AG10803 (cell line): ENCODE results near the gene CHRNA10.

ENCODE experiments used
- DNase-seq: peaks from one replicate; pipeline ENCODE4 v3.0.0; 2010; ENCODE audit warnings: low read depth
- H3K4me3 ChIP-seq: 2 replicates; pipeline ENCODE4 v1.5.1; 2011; ENCODE audit warnings: mild to moderate bottlenecking, low read length, control low read depth
- CTCF ChIP-seq: conservative IDR thresholded peaks from 2 replicates; pipeline ENCODE4 v1.5.1; 2011; ENCODE audit warnings: mild to moderate bottlenecking, low read length, control low read depth, inconsistent platforms

CHRNA10 gene

GRCh38 chr11:3679077-3679476 lies 7.9 kb upstream of the CHRNA10 start:
- DNase-seq, result no peak
- no peak overlapping the region for H3K4me3 ChIP-seq
- no peak for TF ChIP-seq CTCF

- H3K4me3 ChIP-seq, result no peak overlapping the region
- DNase-seq, result no peak
- TF ChIP-seq CTCF, result no peak
These were observed 4.8 kb upstream of the CHRNA10 start for GRCh38 chr11:3675971-3676370.

GRCh38 chr11:3674189-3674588 lies 3.0 kb upstream of the CHRNA10 start:
- DNase-seq, result peak; percentile 11
- TF ChIP-seq CTCF, result no peak
- no peak overlapping the region for H3K4me3 ChIP-seq

- no peak for TF ChIP-seq CTCF
- DNase-seq, result no peak
- no peak overlapping the region for H3K4me3 ChIP-seq
These were observed 1.4 kb downstream of the CHRNA10 start for GRCh38 chr11:3669742-3670183.

GRCh38 chr11:3669128-3669527 lies 2.1 kb downstream of the CHRNA10 start:
- DNase-seq, result no peak
- TF ChIP-seq CTCF, result no peak
- H3K4me3 ChIP-seq, result no peak overlapping the region

- no peak for DNase-seq
- TF ChIP-seq CTCF, result no peak
These were observed 3.8 kb downstream of the CHRNA10 start for GRCh38 chr11:3667149-3668035.

GRCh38 chr11:3666023-3666530 lies 5.1 kb downstream of the CHRNA10 start:
- TF ChIP-seq CTCF, result no peak
- H3K4me3 ChIP-seq, result no peak overlapping the region
- no peak for DNase-seq

More at GRCh38 chr11:3667149-3668035, 3.8 kb downstream of the CHRNA10 start:
- no peak overlapping the region for H3K4me3 ChIP-seq
